Testis (tissue), 3 donors: ENCODE data around the gene NEDD1. TPM values are rescaled to one million over a fixed set of nuclear protein-coding genes. Genes with fewer than 3 reads are reported as not detected.

Source experiments
- DNase-seq: peaks from one replicate; pipeline ENCODE4 v3.0.0-alpha.2; 2019
- H3K27ac ChIP-seq, 2 donors: fragments of 200-600 bp; sonication (generic); one replicate each; pipeline ENCODE4 v1.5.1; 2019
- H3K27me3 ChIP-seq: fragments of 200-600 bp; sonication (generic); one replicate; pipeline ENCODE4 v1.5.1; 2019
- H3K36me3 ChIP-seq: fragments of 200-600 bp; sonication (generic); one replicate; pipeline ENCODE4 v1.5.1; 2017; ENCODE audit warnings: low read depth; ENCODE audit errors: missing control alignments
- H3K4me1 ChIP-seq: fragments of 200-600 bp; sonication (generic); one replicate; pipeline ENCODE4 v1.5.1; 2019
- H3K4me3 ChIP-seq, 2 donors: fragments of 200-600 bp; sonication (generic); one replicate each; pipeline ENCODE4 v1.5.1; 2017 to 2019
- H3K9me3 ChIP-seq: fragments of 200-600 bp; sonication (generic); one replicate; pipeline ENCODE4 v1.5.1; 2017
- POLR2A ChIP-seq: fragments of 450-650 bp; IDR thresholded peaks from one replicate; pipeline ENCODE4 v1.6.1; 2017; ENCODE audit warnings: antibody characterized with exemption, mild to moderate bottlenecking, moderate library complexity
- WGBS, 2 donors: methylation state at CpG; one replicate each; pipeline ENCODE4 v1.1.5; 2018; 5-methylcytosine and 5-hydroxymethylcytosine counted together
- intact Hi-C: fragments of 100-400 bp; cut with DNase I; formaldehyde crosslinking; loops from one replicate; pipeline ENCODE4 v1.15.1; 2023; ENCODE audit warnings: low total_unique reads
- polyA plus RNA-seq: library from polyadenylated mRNA; stranded (reverse); fragments of 350-450 nt; fragmentation: Illumina TruSeq; extraction: RNeasy Lipid Tissue Mini Kit (QIAGEN cat#74804); gene quantifications from one replicate; pipeline ENCODE4 v1.2.3, GENCODE V29; 2014; ENCODE audit warnings: low read depth, low replicate concordance; ENCODE audit not compliant: insufficient read depth
- total RNA-seq, 2 donors: library from RNA; depleted of rRNA; stranded (reverse); fragments of >200 nt; gene quantifications; one replicate each; pipeline ENCODE4 v1.2.3, GENCODE V29; 2016
- TF ChIP-seq, protein P1 (sequence below), 3 experiments: fragments of 450-650 bp in 2 of 3; fragments of 200-600 bp in 1 of 3; sonication (generic) in 1 of 3; IDR thresholded peaks; one replicate each; pipeline ENCODE4 v1.5.1; 2016 to 2019; ENCODE audit warnings: antibody characterized with exemption in 3 of 3, mild to moderate bottlenecking in 2 of 3, moderate library complexity in 1 of 3

NEDD1 gene
- total and polyA plus RNA-seq, 3 donors from 2014 or later = 24.3 to 29.6 (median 29.4) TPM

DNA sequence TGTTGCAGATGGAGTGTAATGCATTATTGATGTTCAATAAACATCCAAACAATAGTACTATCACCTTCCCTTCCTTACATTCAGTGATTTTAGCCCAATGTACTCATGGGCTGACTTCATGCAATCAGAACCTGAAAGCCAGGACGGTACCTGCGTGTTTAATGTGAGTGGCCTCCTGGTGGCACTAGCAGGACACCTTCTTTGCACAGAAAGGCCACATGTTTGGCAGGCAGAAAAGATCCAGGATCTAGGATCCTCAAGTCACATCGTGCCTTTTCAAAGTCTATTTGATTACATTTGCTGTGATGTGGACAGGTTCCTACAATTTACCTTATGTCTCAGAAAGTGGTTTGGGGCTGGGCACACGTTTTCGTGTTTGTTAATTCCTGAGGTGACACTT is 82.9 kb downstream of the NEDD1 start:
- DNase-seq = no peak
- Histone ChIP-seq H3K4me1 (no peaks in the 10 kb centered on the region), H3K36me3 (no peaks in the 10 kb centered on the region), H3K27me3 (no peaks in the 10 kb centered on the region), H3K9me3 (no peaks in the 10 kb centered on the region), H3K27ac (no peak overlapping the region), H3K4me3 (no peak overlapping the region)
- no peak for TF ChIP-seq POLR2A
- TF ChIP-seq, protein P1, sequence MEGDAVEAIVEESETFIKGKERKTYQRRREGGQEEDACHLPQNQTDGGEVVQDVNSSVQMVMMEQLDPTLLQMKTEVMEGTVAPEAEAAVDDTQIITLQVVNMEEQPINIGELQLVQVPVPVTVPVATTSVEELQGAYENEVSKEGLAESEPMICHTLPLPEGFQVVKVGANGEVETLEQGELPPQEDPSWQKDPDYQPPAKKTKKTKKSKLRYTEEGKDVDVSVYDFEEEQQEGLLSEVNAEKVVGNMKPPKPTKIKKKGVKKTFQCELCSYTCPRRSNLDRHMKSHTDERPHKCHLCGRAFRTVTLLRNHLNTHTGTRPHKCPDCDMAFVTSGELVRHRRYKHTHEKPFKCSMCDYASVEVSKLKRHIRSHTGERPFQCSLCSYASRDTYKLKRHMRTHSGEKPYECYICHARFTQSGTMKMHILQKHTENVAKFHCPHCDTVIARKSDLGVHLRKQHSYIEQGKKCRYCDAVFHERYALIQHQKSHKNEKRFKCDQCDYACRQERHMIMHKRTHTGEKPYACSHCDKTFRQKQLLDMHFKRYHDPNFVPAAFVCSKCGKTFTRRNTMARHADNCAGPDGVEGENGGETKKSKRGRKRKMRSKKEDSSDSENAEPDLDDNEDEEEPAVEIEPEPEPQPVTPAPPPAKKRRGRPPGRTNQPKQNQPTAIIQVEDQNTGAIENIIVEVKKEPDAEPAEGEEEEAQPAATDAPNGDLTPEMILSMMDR (IDR thresholded peaks at IDR 0.05) = no peak
- 70 to 74% methylated on average over 5 of the region's 5 CpGs for WGBS, 2 donors
- intact Hi-C loops = no loop called here

DNA sequence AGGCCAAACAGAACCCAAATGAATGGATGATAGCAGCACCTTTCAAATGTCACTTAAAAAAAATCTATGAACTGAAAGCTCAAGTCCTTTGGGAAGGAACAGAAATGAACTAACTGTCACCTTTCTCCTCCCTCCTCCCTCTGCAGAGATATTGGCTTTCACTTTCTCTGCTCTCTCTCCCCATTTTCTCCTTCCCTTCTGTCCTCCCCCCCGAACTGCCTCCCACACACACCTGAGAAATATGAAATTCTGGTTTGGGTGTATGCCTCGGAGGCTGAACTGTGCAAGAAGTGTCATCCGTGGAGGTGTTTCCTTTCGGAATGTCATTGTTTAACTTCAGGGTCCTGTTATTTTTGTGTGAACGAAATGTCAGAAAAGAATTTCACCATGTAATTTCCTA is 87.8 kb downstream of the NEDD1 start:
- H3K27ac ChIP-seq = no peak overlapping the region
- no peak for DNase-seq
- H3K4me1 ChIP-seq = no peaks in the 10 kb centered on the region
- no peaks in the 10 kb centered on the region for H3K36me3 ChIP-seq
- H3K4me3 ChIP-seq = no peak overlapping the region
- TF ChIP-seq POLR2A = no peak
- TF ChIP-seq, protein P1 (IDR thresholded peaks at IDR 0.05) = no peak
- WGBS, 2 donors = 67 to 73% methylated on average over 5 of the region's 5 CpGs
- intact Hi-C loops = no loop called here
- no peaks in the 10 kb centered on the region for H3K27me3 ChIP-seq
- H3K9me3 ChIP-seq = no peaks in the 10 kb centered on the region

DNA sequence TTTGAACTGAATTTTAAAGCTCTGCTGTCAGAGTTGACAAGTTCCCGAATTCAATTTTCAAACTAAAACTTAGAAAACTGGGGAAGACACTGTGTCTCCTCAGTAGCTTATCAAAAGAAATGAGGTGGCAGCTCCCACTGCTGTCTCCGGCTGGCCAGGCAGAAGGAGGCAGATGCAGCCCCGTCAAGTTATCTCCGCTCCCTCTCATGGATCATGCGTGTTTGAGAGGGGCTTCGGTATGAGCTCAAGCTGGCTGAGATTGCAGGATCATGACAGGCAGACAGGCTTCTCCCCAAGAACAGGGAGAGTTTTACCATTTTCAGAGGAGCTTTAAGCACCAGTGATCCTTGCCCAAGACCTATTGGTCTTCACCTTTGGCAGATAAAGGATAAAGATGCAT is 88.8 kb downstream of the NEDD1 start:
- Histone ChIP-seq H3K9me3 (no peaks in the 10 kb centered on the region), H3K4me3 (no peak overlapping the region), H3K4me1 (no peaks in the 10 kb centered on the region), H3K36me3 (no peaks in the 10 kb centered on the region), H3K27me3 (no peaks in the 10 kb centered on the region), H3K27ac (no peak overlapping the region)
- 37 to 53% methylated on average over 3 to 6 of the region's 6 CpGs for WGBS, 2 donors
- intact Hi-C loops = no loop called here
- TF ChIP-seq, protein P1 (IDR thresholded peaks at IDR 0.05) = no peak
- TF ChIP-seq POLR2A = no peak
- DNase-seq = no peak

DNA sequence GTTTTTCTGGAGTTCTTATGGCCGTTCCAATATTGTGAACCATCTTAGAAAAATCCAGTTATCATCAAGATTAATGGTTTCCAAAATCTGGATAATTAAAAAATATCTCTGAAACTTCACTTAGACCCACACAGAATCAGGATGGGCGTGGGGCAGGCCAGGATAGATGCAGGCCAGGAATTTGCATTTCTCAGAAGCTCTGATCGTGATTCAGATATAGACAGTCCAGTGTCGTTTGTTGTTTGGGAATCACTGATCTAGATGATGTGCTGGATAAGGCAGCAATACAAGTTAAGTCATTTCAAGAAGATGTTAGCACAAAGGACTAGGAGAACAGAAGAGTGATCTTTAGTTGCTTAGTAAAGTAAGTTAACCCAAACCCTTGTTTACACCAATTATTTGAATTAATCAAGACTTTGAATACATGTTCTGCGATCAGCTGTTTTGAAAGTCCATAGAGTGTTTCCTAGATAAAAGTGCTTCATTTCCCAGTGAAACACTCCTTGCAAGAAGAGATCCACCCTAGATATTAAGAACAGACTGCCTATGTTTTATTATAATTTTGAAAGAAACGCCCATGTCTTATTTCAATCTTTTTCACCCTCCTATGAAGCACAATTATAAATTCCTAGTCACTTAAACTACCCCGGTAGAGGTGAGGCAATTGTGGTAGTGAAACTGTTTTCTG is 90.9 kb downstream of the NEDD1 start:
- Histone ChIP-seq H3K4me1 (no peaks in the 10 kb centered on the region), H3K4me3 (no peak overlapping the region), H3K36me3 (no peaks in the 10 kb centered on the region), H3K27ac (no peak overlapping the region), H3K9me3 (no peaks in the 10 kb centered on the region), H3K27me3 (no peaks in the 10 kb centered on the region)
- TF ChIP-seq POLR2A = no peak
- TF ChIP-seq, protein P1 (IDR thresholded peaks at IDR 0.05) = no peak
- intact Hi-C loops = no loop called here
- WGBS, 2 donors = 94% methylated on average over 7 of the region's 7 CpGs
- no peak for DNase-seq

DNA sequence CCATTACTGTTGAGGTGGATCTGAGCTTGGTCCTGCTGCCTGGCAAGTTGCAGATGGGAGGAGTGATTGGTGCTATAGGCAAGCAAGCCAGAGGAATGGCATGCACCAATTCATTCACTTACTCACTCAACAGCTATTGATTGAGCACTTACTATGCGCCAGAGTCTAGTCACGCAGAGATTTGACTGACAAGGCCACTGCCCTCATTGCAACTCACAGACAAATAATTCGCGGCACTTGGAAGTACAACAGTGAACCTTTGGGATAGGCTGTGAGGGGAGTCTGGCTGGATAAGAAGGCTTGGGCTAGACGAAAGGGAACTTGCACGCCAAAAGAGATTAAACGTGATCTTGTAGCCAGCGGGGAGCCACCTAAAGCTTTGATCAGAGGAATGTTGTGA is 96.2 kb downstream of the NEDD1 start:
- H3K36me3 ChIP-seq = no peaks in the 10 kb centered on the region
- no peak overlapping the region for H3K4me3 ChIP-seq
- no peak overlapping the region for H3K27ac ChIP-seq
- H3K9me3 ChIP-seq = no peaks in the 10 kb centered on the region
- 87 to 91% methylated on average over 8 of the region's 8 CpGs for WGBS, 2 donors
- TF ChIP-seq, protein P1 (IDR thresholded peaks at IDR 0.05) = no peak
- TF ChIP-seq POLR2A = no peak
- no peaks in the 10 kb centered on the region for H3K4me1 ChIP-seq
- H3K27me3 ChIP-seq = no peaks in the 10 kb centered on the region
- no peak for DNase-seq
- intact Hi-C loops = no loop called here
